GM21423 (cell line): ENCODE data around the gene PABPN1.

ENCODE experiments used
- ATAC-seq: cut with Tn5 transposase; IDR thresholded peaks from one replicate; pipeline ENCODE4 v1.9.1; 2021; ENCODE audit warnings: mild to moderate bottlenecking, moderate library complexity; ENCODE audit not compliant: unreplicated experiment

The PABPN1 gene

GRCh38 chr14:23300687-23301223 is 20.5 kb upstream of the PABPN1 start:
- no peak for ATAC-seq

GRCh38 chr14:23301288-23301968 is 19.8 kb upstream of the PABPN1 start:
- peak; percentile 72 for ATAC-seq

- ATAC-seq, result peak; percentile 6
Measured at GRCh38 chr14:23301969-23302289, 19.3 kb upstream of the PABPN1 start.

GRCh38 chr14:23302290-23303225 is 18.7 kb upstream of the PABPN1 start, which contains the start of gene PPP1R3E:
TSS of gene PPP1R3E (minus strand) at chr14:23302859. CDS start at chr14:23302576, 283 bp downstream.
- peak; percentile 29 for ATAC-seq

GRCh38 chr14:23306412-23307145 is 14.7 kb upstream of the PABPN1 start, which contains the start of gene BCL2L2:
TSS of gene BCL2L2 (plus strand) at chr14:23306833. CDS start at chr14:23307768, 935 bp downstream.
- ATAC-seq, result peak; percentile 21

GRCh38 chr14:23307146-23307530 is 14.1 kb upstream of the PABPN1 start:
- ATAC-seq, result no peak

GRCh38 chr14:23307687-23308644 is 13.3 kb upstream of the PABPN1 start:
- ATAC-seq, result no peak

- no peak for ATAC-seq
Measured at GRCh38 chr14:23308721-23309445, 12.4 kb upstream of the PABPN1 start.

- no peak for ATAC-seq
Measured at GRCh38 chr14:23310546-23310945, 10.7 kb upstream of the PABPN1 start.

- no peak for ATAC-seq
Measured at GRCh38 chr14:23316300-23316699, 5.0 kb upstream of the PABPN1 start.

GRCh38 chr14:23319746-23320583 is 1.3 kb upstream of the PABPN1 start:
- ATAC-seq, result no peak

GRCh38 chr14:23321572-23322547 is 603 bp downstream of the PABPN1 start:
- peak; percentile 5 for ATAC-seq

- ATAC-seq, result no peak
Measured at GRCh38 chr14:23322568-23323517, 1.6 kb downstream of the PABPN1 start.

GRCh38 chr14:23323838-23324454 is 2.7 kb downstream of the PABPN1 start:
- no peak for ATAC-seq

GRCh38 chr14:23324455-23324846 is 3.2 kb downstream of the PABPN1 start:
- ATAC-seq, result no peak

GRCh38 chr14:23324993-23325392 is 3.7 kb downstream of the PABPN1 start:
- no peak for ATAC-seq
